RPMI8226 (cell line): ENCODE results near the gene MORF4L2.
"Not testable (repeated sequence)": the region's sequence is repeated elsewhere in the genome, so short reads cannot be mapped to it uniquely, and the experiment has no call there.

Source experiments
- DNase-seq: peaks from one replicate; pipeline ENCODE4 v3.0.0-alpha.2; 2015

The MORF4L2 gene

DNA sequence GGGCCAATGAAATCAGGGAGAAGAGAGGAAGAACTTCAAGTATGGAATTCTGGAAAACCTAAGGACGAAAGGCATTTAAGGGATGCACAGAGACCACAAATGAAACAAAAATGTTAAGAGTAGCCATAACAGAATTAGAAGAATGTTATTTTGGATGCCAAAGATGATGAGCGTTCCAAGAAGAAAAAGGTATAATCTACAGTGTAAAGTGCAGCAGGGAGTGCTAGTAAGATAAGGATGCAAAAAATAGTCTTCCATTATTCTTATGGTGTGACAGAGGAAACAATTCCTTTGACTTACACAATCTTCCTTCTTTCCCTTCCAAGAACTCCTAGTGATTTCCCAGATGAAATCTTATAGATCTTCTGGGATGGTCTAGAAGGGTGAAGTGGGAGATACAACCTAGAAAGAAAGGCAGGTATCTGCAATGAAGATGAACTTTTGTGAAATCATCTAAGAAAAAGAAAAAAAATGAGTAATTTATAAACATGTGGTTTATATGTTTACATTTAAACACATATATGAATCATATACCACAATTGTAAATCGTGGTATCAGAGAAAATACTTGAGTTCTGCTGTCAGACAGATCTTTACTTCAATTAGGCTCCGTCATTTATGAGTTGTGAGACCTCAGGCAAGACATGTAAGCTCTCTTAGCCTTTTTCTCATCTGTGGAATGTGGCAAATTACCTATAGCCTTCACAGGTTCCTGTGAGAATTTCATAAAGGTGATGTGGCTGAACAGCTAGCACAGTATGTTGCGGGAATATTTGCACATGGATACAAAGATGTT, 8.1 kb downstream of the MORF4L2 start:
- DNase-seq, result no peak

DNA sequence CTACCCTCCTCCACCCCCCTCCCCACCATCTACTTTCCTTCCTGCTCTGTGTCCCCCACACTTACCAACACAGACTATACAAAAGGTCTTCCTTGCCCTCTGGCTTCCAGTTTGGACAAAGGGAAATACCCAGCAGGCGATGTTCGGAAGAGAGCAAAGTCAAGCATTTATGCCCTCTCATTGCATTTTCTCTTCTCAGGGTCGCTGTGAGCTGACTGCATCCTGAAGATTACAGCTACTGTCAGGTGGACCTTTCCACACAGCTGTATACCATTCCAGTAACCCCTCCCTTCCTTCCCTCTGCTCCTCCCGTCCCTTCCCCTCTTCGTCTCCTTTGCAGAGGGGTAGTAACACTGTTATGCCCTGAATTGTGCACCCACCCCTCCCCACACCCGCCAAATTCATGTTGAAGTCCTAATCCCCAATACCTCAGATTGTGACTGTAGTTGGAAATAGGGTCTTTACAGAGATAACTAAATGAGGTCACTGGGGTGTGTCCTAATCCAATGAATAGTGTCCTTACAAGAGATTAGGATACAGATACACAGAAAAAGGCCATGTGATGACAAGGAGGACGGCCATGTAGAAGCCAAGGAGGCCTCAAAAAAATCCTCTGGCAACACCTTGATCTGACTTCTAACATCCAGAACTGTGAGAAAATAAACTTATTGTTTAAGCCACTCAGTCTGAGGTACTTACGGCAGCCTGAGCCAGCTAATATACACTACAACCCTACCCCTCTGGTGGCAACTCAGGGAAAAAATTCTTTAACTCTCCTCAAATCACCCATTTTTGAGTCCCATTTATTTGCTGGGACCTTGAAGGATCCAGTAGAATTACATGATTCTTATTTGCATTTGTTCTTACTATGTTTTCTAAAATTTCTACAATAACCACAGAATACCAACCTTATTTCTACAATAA, 11.7 kb downstream of the MORF4L2 start:
- no peak for DNase-seq

DNA sequence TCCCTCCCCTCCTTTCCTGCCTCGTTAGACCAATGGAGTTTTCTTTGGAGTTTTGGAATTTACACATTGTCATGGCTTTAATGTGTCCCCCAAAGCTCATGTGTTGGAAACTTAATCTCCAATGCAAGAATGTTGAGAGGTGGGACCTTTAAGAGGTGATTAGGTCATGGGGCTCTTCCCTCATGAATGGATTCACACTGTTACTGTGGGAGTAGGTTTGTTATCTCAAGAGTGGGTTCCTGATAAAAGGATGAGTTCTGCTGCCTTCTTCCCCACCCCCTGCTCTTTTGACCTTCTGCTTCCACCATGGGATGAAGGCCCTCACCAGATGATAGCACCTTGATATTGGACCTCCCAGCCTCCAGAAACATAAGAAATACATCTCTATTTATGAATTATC, 16.8 kb downstream of the MORF4L2 start:
- DNase-seq, result no peak

DNA sequence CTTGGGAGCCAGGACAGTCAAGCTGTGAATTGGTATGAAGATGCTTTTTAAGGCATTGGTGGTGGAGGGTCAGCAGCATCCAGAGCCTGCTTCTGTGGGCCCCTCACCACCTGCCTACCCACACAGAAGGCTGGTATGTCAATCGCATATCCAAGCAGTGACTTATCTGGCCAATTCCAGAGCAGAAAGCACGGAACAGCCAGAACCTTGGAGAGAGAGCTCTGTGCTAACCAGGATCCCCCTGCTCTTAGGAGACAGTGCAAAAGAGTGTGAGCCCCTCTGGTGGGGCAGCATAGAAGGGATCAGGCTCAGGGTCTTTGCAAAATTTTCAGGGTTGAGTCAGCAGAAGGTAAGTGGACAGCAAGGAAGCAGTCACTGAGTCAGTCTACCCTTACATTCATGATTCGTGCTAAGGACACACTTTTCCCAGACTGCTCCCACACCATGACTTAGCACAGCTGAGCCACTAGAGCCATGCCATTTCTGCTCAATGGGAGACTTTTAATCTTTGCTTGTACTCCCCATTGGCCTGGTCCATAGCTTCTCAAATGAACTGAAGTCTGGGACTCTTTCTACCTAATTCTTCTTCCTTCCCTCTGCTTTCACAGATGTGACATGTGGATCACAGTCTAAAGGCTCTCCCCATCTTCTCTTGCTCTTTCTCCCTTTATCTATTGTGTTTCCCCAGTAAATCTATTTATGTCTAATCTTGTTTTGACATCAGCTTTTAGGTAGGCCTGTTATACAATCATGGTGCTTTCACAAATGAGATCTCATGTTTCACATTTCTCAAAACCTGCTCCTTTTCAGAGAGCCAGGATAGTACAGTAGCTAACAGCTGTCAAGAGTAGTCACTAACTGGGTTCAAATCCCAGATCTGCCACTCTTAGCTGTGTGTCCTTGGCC, 20.0 kb downstream of the MORF4L2 start:
- no peak for DNase-seq

DNA sequence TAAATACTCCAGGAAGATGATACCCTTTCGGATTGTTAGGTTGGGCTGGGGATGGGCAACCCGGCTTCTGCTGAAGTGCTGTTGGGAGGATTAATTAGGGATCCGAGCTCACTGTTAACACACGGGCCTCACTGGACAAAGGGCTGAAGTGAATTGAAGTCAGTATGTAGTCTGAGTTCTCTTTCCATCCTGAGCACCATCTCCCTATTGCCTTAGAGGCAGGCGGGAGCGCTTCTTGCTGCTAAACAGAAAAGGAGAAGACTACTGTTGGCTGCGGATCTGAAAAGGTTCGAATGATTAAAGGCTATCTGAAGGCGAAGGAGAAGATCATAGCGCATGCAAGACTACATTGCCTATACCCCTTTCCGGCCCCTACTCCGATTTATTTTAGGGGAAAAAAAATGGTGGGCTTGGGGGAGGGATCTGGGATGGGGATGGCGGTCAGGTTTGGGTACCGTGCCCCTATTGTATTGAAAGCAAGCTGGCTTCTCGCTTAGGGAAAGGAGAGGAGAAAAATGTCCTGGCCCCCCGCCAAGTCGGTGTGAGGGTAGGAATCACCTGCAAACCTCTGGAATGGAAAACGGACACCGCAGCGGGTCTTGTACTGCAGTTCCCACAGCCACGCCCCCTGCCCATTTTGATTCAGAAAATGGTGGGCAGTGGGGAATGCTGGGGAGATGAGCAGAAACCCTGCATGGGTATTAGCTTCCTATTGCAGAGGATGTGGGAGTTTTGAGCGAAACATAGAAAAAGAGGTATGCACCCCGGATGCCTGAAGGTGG, 22.3 kb downstream of the MORF4L2 start:
- DNase-seq, result no peak

DNA sequence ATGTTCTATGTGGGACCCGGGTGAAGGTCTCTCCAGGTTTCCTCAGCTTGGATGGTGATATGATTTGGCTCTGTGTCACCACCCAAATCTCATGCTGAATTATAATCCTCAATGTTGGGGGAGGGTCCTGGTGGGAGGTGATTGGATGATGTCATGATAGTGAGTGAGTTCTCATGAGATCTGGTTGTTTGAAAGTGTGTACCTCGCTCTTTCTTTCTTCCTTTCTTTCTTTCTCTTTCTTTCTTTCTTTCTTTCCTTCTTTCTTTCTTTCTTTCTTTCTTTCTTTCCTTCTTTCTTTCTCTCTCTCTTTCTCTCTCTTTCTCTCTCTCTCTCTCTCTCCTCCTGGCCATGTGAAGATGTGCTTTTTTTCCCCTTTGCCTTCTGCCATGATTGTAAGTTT, 27.0 kb downstream of the MORF4L2 start:
- DNase-seq, result not testable (repeated sequence)

DNA sequence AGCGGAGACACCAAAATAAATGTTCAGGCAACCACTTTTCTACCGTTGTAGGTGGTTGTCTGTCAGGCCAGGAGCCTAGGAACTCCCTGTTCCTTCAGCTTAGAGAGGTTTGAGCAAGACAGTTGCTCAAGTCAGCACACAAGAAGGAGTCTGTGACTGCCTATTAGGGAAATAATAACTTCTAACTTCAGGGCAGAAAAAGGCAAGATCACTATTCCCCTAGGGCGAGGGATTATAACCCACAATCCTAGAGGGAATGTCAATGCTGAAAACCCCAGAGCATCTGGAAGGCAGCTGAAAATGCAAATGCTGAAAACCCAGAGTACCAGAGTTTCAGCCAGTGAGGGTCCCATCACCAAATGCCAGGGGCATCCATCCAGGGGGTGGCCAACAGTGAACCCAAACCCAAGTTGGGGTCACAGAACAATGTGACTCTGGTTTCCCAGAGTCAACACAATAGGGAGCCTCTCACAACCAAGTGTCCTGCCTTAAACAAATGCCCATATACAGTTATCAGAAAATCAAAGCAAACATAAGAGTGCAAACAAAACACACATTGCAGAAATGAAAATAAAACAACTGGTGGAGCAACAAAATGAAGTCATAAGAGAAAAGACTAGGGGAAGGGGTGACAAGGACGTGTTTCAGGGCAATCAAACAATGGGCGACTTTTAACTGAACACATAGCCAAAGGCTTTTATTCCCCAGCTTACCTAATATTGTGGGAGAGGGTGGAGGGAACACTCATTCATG, 27.6 kb downstream of the MORF4L2 start:
- no peak for DNase-seq

DNA sequence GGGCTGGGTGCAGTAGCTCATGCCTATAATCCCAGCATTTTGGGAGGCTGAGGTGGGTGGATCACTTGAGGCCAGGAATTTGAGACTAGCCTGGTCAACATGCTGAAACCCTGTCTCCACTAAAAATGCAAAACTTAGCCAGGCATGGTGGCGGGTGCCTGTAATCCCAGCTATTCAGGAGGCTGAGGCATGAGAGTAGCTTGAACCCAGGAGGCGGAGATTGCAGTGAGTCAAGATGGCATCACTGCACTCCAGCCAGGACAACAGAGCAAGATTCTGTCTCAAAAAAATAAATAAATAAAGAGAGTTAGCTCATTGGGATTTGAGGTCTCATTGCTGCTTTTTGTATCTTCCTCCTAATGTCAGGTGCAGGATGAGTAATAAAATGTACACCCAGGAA, 29.4 kb downstream of the MORF4L2 start:
- not testable (repeated sequence) for DNase-seq

DNA sequence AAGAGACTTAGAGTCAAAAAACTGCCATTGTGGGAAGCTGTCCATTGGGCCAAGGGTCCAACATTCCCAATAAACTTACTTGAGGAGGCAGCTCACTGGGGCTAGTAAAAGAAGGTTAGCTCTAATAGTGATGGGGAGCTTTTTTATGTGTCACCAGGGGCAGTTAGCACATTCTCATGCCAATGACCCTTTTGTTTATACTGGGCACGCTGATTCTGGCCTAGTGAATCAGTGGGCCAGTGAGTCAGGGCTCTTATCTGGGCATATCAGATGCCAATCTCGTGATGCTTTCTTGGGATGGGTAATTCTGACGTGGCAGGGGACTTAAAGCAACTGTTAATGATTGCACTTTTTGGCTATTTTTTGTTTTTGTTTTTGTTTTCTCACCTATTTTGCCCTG, 29.9 kb downstream of the MORF4L2 start:
- no peak for DNase-seq

DNA sequence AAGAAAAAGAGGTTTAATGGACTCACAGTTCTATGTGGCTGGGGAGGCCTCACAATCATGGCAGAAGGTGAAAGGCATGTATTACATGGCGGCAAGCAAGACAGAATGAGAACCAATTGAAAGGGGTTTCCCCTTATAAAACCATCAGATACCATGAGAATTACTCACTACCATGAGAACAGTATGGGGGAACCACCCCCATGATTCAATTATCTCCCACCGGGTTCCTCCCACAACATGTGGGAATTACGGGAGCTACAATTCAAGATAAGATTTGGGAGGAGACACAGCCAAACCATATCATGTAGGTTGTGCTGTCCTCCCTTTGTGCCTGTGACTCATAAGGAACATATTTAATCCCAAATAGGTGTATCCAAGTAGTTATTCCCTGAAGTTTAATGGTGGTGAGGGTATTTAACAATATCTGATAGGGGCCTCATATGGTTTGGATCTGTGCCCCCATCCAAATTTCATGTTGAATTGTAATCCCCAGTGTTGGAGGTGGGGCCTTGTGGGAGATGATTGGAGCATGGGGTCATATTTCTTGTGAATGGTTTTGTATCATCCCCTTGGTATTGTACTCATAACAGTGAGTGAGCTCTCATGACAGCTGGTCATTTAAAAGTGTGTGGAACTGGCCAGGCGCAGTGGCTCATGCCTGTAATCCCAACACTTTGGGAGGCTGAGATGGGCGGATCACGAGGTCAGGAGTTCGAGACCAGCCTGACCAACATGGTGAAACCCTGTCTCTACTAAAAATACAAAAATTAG, 31.1 kb downstream of the MORF4L2 start:
- not testable (repeated sequence) for DNase-seq

DNA sequence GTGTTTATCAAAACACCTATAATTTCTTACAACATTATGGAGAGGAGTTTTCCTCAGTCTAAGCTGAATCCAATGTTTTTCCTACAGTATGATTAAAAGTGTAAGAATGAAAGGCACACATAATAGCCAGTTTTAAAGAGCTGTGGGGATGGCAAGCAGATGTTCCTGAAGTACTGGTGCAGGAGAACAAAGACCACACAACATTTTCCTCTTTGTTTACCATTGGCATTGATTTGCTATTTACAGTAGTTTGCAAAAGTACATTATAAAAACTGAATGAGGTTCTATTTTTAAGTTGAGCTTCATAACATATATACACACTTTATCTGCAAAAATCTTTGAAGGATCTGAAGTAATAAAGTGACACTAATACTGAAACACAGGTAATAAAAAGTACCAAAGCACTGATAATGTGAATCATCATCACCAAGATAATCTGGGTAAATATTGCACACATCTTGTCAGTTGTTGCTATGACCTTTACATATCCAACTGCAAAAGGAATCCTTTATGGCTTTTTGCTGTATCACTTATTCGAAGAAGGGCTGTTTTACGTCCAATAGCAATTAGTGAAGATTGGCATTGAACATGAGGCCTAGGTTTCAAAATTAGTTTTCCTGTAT, 35.2 kb downstream of the MORF4L2 start:
- DNase-seq, result no peak

DNA sequence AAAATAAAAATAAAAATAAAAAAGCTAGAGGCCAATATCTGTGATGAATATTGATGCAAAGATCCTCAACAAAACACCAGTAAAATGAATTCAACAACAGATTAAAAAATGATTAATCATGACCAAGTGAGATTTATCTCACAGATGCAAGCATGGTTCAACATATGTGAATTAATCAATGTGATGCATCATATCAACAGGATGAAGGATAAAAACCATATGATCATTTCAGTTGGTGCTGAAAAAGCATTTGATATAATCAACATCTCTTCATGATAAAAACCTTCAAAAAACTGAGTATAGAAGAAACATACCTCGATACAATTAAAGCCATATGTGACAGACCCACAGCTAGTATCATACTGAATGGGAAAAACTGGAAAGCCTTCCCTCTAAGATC, 38.9 kb downstream of the MORF4L2 start:
- no peak for DNase-seq

DNA sequence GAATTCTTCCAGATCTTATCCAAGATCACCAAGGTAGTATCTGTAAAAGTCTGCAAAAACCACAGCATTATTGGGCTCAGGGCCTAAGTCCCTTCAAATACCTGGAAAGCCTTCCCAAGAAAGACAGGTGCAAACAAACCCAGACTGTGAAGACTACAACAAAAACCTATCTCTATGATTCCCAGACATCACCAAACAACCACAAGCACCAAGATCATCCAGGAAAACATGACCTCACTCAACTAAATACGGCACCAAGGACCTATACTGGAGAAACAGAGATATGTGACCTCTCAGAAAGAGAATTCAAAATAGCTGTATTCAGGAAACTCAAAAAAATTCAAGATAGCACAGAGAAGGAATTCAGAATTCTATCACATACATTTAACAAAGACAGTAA, 42.4 kb downstream of the MORF4L2 start:
- no peak for DNase-seq

DNA sequence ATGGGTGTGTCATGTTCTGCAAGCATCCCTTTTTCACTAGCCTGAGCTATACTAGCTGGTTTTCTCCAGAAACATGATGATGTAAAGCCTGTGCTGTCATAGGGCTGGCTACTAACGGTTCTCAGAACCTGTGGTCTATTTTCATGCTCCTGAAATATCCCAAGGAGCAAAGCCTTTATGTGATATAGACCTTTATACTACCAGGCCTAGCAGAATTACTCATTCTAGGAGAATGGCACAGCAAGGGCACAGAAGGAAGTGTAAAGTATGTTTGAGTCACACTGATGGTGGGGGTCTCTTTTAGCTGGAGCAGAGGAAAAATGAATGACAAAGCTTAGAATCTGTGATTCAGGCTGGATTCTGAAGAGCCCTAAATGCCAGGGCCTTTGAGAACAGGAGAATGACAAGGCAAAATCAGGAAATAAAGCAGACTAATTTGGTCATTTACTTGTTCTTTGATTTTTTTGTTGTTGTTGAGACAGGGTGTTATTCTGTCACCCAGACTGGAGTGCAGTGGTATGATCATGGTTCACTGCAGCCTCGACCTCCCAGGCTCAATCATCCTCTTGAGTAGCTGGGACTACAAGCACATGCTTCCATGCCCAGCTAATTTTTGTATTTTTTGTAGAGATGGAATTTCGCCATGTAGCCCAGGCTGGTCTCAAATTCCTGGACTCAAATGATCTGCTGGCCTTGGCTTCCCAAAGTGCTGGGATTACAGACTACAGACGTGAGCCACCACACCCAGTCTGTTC, 45.9 kb downstream of the MORF4L2 start:
- DNase-seq, result no peak

DNA sequence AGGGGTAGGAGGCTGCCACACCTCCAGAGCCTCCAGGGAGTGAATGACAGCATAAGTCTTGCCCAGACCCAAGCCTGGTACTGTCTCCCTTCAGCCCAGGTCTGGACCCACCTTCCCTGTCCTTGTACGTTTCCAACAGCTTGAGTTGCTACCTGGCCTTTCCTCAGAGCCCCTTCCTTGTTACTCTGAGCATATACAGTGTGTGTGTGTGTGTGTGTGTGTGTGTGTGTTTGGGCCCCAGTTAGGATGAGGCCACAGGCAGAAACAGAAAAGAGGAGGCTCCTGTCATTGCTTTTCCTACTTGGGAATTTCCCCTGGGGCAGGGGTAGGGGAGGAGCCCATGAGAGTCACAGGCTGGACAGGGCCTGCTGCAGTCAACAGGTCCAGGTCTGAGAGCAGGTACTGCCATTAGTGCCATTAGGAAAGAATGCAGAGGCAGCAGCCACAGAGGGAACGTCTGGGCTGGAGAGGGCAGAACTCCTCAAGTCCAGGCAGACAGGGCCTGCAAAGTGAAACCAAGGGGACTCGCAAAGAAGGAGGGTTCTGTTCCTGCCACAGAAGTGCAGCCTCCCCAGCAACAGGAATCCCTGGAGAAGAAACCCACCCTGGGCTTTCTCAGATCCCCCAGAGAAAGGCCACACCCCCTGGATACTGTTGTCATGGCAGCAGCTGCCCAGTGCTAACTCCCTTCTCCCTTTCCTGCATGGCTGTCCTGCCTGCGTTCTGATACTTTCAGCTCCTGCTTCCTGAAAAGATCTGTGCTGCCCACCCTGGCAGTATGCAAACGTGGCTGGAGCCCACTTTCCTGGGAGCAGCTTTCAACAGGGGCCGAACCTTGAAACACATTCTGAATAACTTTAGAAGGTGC, 47.8 kb downstream of the MORF4L2 start:
- DNase-seq, result not testable (repeated sequence)

DNA sequence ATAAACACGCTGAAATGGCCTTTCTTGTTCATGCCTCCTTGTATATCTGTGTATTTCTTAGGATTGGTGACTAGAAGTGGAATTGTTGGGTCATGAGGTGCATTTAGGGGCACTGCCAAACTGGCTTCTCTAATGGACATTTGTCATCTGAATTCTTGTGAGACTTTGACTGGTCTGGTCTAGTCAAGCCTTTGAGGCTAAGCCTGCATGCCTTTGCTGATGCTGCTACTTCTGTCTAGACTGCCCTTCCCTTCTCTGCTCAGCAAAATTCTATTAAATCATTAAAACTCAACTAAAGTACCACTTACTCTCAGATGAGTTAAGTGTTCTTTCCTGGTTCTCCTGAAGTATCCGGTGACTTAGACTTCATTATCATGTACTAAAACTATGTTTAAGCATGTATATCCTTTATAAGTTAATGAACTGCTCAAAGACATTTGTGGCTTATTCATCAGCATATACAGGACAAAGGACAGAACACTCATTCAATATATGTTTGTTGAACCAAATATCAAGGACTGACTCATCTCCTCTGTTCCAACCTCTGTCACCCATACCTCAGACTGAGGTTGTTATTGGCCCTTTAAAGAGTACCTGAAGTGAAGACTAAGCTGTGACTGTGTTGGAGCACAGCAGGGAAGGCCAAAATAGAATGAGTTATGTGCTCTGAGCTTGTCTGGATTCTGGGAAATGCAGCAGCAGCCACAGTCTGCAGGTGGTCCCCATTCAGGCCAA, 48.7 kb downstream of the MORF4L2 start:
- DNase-seq, result no peak

DNA sequence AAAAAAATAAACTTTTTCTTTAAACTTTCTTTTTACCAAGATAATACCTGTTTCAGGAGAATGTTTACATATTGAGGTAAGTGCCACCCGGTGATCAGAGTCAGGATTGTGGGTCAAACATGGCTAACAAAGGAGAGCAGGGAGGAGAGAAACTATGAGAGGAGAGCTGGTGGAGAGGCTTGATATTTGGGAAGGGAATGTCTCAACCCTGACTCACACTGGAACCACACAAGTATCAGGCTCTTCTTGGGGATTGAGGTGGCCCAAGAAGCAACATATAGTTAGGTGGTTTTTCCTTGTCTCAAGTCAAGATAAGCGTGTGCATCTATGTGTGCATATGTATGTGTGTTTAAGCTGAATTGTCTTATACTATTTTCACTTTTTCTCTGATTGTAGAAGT, 51.1 kb downstream of the MORF4L2 start:
- no peak for DNase-seq

DNA sequence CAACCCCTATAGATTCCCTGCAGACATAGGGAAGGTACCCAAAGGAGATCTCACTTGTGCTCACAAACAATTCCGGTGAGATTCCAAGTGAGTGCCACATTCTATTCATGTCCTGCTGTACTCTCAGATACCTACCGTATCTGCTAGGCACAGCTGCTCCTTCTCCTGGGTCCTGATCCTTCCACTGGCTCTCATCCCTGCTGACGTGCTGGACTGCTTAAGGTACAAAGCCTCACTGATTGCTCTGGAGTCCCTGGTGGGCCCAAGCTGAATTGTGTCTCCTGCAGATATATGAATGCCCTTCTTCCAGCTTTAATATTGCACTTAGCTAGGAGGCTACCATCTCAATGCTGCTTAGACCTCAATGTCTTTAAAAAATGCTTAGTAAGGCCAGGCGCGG, 55.4 kb downstream of the MORF4L2 start:
- no peak for DNase-seq
